HG03175 (cell line): ENCODE data around the gene WNT7A.

Source experiments
- ATAC-seq: cut with Tn5 transposase; IDR thresholded peaks from one replicate; pipeline ENCODE4 v1.9.1; 2021; ENCODE audit warnings: mild to moderate bottlenecking, moderate library complexity; ENCODE audit not compliant: unreplicated experiment

Gene WNT7A

GRCh38 chr3:13885704-13886010, 5.8 kb upstream of the WNT7A start:
- ATAC-seq: no peak

GRCh38 chr3:13884851-13885703, 5.2 kb upstream of the WNT7A start:
- ATAC-seq: peak; percentile 58

- ATAC-seq: no peak
Measured at GRCh38 chr3:13883681-13884080, 3.8 kb upstream of the WNT7A start.

GRCh38 chr3:13882876-13883275, 3.0 kb upstream of the WNT7A start:
- no peak for ATAC-seq

- ATAC-seq: no peak
Measured at GRCh38 chr3:13881536-13882410, 1.9 kb upstream of the WNT7A start.

GRCh38 chr3:13880811-13881156, 913 bp upstream of the WNT7A start:
- no peak for ATAC-seq

GRCh38 chr3:13879102-13879945, 547 bp downstream of the WNT7A start:
- ATAC-seq: no peak

- no peak for ATAC-seq
Measured at GRCh38 chr3:13878281-13879101, 1.4 kb downstream of the WNT7A start.

GRCh38 chr3:13877911-13878280, 2.0 kb downstream of the WNT7A start:
- no peak for ATAC-seq

GRCh38 chr3:13876451-13877100, 3.3 kb downstream of the WNT7A start:
- no peak for ATAC-seq

- no peak for ATAC-seq
Measured at GRCh38 chr3:13874891-13875290, 5.0 kb downstream of the WNT7A start.

GRCh38 chr3:13873818-13874217, 6.1 kb downstream of the WNT7A start:
- no peak for ATAC-seq

- no peak for ATAC-seq
Measured at GRCh38 chr3:13872451-13872850, 7.4 kb downstream of the WNT7A start.

- ATAC-seq: no peak
Measured at GRCh38 chr3:13871791-13872190, 8.1 kb downstream of the WNT7A start.

GRCh38 chr3:13870902-13871301, 9.0 kb downstream of the WNT7A start:
- ATAC-seq: no peak

- no peak for ATAC-seq
Measured at GRCh38 chr3:13869761-13870343, 10.0 kb downstream of the WNT7A start.

- no peak for ATAC-seq
Measured at GRCh38 chr3:13868844-13869724, 10.8 kb downstream of the WNT7A start.

GRCh38 chr3:13867732-13868131, 12.1 kb downstream of the WNT7A start:
- ATAC-seq: no peak
